HG03469 (cell line): ENCODE data around the gene TXNDC11.

Source experiments
- ATAC-seq: cut with Tn5 transposase; IDR thresholded peaks from one replicate; pipeline ENCODE4 v1.9.1; 2021; ENCODE audit warnings: mild to moderate bottlenecking, moderate library complexity, moderate number of reproducible peaks; ENCODE audit not compliant: unreplicated experiment

TXNDC11 gene

DNA sequence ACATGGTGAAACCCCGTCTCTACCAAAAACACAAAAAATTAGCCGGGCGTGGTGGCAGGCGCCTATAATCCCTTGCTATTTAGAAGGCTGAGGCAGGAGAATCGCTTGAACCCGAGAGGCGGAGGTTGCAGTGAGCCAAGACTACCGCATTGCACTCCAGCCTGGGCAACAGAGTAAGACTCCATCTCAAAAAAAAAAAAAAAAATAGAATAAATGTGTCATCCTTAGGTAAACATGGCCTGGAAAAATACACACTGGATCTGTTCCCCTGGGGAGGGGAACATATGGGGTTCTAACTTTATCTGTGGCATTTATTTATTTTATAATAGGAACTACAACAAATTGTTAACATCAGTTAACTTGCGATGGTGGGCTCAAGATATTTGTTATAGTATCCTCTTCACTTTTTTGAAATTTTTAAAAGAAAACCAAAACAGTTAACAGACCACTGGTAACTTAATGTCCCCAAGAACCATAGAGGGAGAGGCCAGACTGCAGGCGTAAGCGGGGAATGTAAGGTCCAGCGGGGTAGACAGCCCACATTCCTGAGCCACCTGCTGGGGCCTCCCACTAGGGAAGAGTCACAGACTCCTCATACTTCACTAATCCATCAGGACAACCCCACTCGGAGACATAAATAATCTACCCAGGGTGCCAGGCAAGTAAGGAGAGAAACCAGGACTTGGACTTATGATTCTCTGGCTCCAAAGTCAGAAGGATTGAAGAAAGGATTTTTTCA lies 12.5 kb upstream of the TXNDC11 start:
- no peak for ATAC-seq

DNA sequence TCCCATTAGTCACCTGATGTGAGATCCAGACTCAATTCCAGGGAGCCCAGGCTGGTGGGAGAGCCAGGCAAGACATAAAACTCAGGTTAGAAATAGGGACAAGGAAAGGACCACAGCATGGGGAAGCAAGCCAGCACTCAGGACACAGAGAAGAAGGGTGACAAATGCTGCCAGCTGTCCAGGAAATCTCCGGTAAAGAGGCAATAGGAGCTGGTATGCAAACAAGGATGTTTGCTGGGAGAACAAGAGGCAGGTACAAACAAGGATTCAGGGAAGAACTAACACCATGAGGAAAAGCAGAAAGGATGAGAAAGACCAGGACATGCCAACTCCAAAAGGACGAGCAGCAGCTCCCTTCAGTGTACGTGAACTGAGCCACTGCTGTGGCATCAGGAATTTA lies 10.2 kb upstream of the TXNDC11 start:
- ATAC-seq: no peak

DNA sequence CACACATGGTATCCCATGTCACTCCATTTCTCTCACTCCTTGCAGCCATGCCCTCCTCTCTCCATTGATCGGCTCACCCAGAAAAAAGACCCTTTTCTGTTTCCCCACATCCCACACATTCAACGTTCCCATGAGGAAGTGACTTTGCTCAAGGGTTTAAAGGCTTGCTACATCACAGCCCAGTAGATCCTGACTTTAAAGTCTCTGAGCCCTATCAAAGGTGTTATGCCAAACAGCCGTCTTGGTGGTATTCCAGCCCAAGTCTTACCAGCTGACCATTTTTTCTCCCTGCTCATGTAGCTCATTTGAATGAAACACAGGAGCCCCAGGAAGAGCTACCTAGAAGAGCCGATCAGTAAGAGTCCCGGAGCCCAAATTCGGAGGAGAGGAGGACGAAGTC lies 7.4 kb upstream of the TXNDC11 start:
- no peak for ATAC-seq

DNA sequence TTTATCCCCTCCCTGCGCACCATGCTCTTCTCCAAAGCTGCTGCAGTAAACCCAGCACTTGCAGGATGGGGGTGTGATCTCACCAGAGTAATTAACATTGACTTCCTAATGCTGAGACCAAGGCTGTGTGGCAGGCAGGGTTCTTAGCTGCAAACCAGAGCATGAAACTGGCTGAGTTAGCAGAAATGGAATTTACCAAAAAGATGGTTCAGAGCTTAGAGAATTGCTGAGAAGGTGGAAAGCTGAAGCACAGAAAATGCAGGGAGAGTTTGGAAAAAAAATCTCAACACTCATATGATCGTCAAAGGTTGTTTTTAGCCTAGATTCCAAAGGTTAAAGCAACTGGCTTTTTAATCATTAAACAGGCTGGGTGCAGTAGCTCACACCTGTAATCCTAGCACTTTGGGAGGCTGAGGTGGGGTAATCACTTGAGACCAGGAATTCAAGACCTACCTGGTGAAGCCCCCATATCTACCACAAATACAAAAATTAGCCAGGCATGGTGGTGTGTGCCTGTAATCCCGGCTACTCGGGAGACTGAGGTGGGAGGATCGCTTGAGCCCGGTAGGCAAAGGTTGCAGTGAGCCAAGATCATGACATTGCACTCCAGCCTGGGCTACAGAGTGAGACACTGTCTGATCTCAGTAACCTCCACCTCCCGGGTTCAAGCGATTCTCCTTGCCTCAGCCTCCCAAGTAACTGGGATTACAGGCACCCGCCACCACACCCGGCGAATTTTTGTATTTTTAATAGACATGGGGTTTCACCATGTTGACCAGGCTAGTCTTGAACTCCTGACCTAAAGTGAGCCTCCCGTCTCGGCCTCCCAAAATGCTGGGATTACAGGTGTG lies 6.0 kb upstream of the TXNDC11 start:
- ATAC-seq: no peak

DNA sequence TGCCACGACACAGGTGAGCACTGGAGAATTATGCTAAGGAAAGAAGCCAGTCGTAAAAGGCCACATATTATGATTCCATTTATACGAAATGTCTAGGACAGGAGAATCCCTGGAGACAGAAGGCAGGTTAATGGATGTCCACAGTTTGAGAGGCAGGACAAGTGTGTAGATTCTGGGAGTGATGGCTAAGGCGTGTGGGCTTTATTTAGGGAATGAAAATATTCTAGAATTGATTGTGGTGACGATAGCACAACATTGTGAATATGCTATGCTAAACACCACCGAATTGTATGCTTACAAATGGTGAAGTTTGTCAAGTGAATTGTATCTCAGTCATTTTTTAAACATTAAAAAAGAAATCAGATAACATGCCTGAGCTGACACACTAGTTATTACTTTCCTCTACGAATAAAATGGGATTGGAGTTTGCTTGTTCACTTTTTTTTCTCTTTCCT lies 5.3 kb upstream of the TXNDC11 start:
- no peak for ATAC-seq

DNA sequence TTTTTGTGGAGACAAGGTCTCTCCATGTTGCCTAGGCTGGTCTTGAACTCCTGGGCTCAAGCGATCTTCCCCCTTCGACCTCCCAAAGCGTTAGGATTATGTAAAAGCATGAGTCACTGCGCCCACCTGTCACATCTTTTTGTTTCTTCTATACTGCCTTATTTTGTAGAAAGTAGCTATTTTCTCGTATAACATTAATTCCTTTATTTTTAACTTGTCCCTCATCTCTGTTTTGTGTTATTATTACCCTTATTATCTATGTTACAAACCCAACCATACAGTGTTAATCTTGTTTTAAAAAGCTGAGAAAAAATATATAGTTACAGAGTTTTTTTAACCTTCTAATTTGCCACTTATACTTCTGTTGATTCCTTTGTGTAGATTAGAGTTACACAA lies 1.4 kb upstream of the TXNDC11 start:
- no peak for ATAC-seq

GRCh38 chr16:11743308-11744074 lies 834 bp upstream of the TXNDC11 start:
- no peak for ATAC-seq

GRCh38 chr16:11742093-11742535 lies 543 bp downstream of the TXNDC11 start:
- peak; percentile 20 for ATAC-seq

DNA sequence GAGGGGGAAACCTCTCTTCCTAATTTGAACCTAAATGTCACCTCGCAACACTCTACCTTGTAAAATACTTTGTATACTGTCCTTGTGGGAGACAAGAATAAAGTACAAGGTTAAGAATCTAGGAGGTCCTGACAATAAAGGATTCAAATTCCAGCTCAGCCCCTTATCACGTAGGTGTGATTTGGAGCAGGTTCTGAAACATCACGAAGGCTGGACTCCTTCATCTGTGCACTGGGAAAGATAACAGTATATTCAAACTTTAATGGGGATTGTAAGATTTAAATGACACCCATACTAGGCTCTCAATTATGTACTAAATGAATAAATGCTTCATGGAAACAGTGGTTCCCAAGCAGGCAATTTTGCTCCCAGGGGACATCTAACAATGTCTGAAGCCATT lies 2.1 kb downstream of the TXNDC11 start:
- ATAC-seq: no peak

DNA sequence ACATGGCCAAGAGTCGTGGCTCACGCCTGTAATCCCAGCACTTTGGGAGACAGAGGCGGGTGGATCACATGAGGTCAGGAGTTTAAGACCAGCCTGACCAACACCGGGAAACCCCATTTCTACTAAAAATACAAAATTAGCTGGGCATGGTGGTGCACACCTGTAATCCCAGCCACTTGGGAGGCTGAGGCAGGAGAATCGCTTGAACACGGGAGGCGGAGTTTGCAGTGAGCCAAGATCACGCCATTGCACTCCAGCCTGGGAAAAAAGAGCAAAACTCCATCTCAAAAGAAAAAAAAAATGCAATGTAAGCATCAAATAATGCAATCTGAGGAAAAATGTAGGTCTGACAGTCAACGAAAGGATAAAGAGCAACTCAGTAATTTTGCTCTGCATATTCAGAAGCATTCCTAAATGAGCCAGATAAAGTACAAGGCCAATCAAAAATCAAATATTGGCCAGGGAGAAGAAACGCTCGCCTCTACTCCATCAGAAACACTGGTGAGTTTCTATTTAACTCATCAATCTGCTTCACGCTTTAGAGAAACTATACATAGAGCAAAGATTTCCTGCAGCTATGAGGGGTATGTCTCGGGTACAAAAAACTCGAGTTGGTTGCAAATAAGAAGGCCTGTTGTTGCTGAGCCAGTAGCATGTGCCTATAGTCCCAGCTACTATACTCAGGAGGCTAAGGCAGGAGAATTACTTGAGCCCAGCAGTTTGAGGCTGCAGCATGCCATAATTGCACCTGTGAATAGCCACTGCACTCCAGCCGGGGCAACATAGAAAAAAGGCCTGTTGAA lies 3.7 kb downstream of the TXNDC11 start:
- no peak for ATAC-seq

- ATAC-seq: no peak
These were observed 4.9 kb downstream of the TXNDC11 start for GRCh38 chr16:11737713-11738112.

DNA sequence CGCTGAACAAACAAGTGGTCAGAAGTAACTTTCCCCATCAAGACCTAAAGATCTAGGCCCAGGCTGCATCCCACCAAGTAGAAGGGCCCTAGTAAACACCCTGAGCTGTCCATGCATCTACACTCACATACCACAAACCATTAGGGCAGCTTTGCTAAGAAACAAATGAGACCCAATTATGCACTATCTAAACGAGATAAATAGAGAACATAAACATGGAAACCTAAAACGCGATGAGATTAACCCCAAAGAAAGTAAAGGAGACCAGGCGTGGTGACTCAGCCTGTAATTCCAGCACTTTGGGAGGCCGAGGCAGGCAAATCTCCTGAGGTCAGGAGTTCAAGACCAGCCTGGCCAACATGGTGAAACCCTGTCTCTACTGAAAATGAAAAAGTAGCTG lies 5.8 kb downstream of the TXNDC11 start:
- ATAC-seq: no peak

- no peak for ATAC-seq
These were observed 6.9 kb downstream of the TXNDC11 start for GRCh38 chr16:11735787-11736186.

DNA sequence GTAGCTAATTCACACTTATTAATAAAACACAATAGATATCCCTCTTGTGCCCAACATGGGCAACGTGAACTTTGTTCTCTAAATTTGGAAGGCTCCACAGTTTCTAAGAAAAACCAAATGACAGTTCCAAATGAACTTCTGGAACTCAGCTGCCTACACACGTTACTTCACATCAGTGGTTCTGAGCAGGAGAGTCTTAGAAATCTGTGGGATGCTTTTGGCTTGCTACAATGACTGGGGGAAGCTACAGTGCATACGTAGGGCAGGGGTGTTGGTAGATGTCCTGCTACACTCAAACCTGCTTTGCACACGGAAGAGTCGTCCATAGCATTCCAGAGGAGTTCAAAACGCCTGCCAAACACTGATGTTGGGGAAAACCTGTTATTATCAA lies 8.0 kb downstream of the TXNDC11 start:
- ATAC-seq: no peak

DNA sequence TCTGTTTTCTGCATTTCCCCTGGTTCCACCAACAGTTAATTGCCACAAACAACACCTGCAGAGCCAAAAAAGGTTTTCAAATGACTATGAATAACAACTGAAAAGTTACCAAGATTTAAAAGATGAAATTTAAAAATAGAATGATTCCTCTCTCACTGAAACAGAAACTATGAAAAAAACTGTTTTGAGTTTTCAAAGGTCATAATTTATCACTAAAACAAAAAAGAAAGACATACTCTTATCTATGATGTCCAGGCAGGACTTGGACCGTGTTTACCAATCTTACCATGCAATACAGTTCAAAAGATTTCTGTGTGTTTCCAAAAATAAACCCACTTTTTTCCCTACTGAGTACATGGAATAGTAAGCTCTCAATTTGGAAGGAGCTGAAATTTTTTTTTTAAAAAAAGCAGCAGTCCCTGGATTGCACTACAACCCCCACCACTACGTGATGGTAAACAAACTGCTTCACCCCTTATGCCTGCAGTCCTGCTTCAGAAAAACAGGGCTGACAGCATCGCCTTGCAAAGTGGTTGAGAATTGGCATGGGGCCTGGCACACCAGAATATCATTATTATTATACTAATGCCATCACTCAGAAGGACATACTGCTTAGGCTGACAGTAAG lies 8.5 kb downstream of the TXNDC11 start:
- no peak for ATAC-seq

- ATAC-seq: no peak
These were observed 11.4 kb downstream of the TXNDC11 start for GRCh38 chr16:11731222-11731621.

DNA sequence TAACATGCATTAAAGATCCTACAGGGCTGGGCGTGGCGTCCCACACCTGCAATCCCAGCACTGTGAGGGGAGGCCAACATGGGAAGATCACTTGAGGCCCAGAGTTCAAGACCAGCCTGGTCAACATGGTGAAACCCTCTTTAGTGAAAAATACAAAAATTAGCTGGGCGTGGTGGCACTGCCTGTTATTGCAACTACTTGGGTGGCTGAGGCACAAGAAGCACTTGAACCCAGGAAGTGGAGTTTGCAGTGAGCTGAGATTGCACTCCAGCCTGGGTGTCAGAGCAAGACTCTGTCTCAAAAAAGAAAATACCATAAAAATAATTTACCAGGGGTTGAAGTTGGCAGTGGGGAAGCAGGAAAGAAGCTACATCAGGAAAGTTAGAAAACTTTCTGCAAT lies 12.9 kb downstream of the TXNDC11 start:
- no peak for ATAC-seq

- no peak for ATAC-seq
These were observed 14.7 kb downstream of the TXNDC11 start for GRCh38 chr16:11727796-11728543.

GRCh38 chr16:11726008-11726407 lies 16.6 kb downstream of the TXNDC11 start:
- ATAC-seq: no peak
